Activated naive CD8-positive, alpha-beta T cell treated with anti-CD3 and anti-CD28 coated beads for 36 hours (primary cell): ENCODE results near the gene ID1. TPM values are rescaled to one million over a fixed set of nuclear protein-coding genes. Genes with fewer than 3 reads are reported as not detected.
"Not testable (repeated sequence)": the region's sequence is repeated elsewhere in the genome, so short reads cannot be mapped to it uniquely, and the experiment has no call there.

Source experiments
- DNase-seq: peaks from one replicate; pipeline ENCODE4 v3.0.0; 2021
- H3K27ac Mint-ChIP-seq: one replicate; pipeline ENCODE4 v1.8.0; 2022; ENCODE audit warnings: mild to moderate bottlenecking, moderate library complexity, mixed read lengths
- H3K27me3 Mint-ChIP-seq: one replicate; pipeline ENCODE4 v1.8.0; 2022; ENCODE audit warnings: mild to moderate bottlenecking, mixed read lengths
- H3K36me3 Mint-ChIP-seq: one replicate; pipeline ENCODE4 v1.8.0; 2021; ENCODE audit warnings: mild to moderate bottlenecking, mixed read lengths
- H3K4me1 Mint-ChIP-seq: one replicate; pipeline ENCODE4 v1.8.0; 2021; ENCODE audit warnings: mixed read lengths
- H3K4me3 Mint-ChIP-seq: one replicate; pipeline ENCODE4 v1.8.0; 2022; ENCODE audit warnings: mild to moderate bottlenecking, moderate library complexity, mixed read lengths
- H3K9me3 Mint-ChIP-seq: one replicate; pipeline ENCODE4 v1.8.0; 2022; ENCODE audit warnings: mixed read lengths
- total RNA-seq, 2 experiments: library from RNA; stranded (reverse); gene quantifications; one replicate each; pipeline ENCODE4 v1.2.3, GENCODE V29; 2021

The ID1 gene
- total RNA-seq, 2 experiments from 2014 or later, result 0.36 to 0.37 TPM

DNA sequence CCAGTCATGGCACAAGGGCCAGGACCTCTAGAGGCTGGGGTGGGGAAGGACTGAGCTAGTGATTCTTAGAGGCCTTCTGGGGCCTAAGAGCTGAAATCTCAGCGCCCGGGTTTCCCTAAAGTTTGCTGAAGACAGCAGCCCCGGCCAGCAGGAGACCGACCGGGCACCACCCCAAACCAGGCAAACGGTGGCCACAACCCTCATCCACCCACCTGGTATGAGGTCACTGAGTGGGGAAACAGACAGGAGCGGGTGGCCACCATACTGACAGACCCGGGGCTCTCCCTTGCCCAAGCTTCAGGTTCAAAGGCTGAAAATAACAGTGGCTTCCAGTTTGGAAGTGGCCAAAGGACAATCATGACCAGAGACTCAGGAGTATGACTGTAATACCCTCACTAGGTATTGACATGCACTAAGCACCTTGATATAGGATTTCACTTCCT lies 35.0 kb upstream of the ID1 start:
- DNase-seq, result no peak
- Mint-ChIP-seq H3K27me3 (no peaks in the 10 kb centered on the region), H3K27ac (no peak overlapping the region), H3K4me1 (peaks cover 40% of the 10 kb centered on the region), H3K4me3 (no peak overlapping the region), H3K9me3 (no peaks in the 10 kb centered on the region), H3K36me3 (peaks cover 5% of the 10 kb centered on the region)

- Mint-ChIP-seq H3K27ac (peak overlapping the region; percentile 16), H3K9me3 (no peaks in the 10 kb centered on the region), H3K36me3 (peaks cover 3% of the 10 kb centered on the region), H3K4me1 (peaks cover 38% of the 10 kb centered on the region), H3K27me3 (no peaks in the 10 kb centered on the region), H3K4me3 (no peak overlapping the region)
- no peak for DNase-seq
These were observed 34.1 kb upstream of the ID1 start for GRCh38 chr20:31570735-31571617.

DNA sequence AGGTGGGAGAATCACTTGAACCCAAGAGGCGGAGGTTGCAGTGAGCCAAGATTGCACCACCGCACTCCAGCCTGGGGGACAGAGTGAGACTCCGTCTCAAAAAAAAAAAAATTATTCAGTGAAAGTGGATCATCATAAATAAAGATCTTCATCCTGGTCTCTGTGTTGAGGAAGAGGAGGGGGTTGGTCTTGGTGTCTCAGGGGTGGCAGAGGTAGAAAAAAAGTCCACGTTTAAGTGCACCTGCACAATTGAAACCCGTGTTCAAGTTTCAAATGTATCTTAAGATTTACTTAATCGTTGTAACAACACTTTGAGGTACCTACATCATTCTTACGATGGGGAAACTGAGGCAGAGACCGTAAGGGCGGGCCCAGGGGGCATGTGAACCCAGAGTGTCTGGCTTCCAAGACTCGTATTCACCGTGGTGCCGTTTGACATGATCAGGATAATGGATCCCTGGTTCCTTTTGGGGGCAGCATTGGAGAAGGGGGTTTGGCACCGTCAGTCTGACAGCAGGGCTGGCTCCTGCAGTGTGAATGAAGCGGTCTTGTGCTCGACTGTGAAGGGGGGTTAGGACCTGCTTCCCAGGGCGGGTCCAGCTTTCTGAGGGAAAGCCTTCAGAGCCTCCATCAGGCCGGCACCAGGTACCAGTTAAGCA lies 32.9 kb upstream of the ID1 start:
- no peaks in the 10 kb centered on the region for H3K27me3 Mint-ChIP-seq

GRCh38 chr20:31572701-31573554 lies 32.2 kb upstream of the ID1 start:
- Mint-ChIP-seq H3K9me3 (no peaks in the 10 kb centered on the region), H3K4me1 (peaks cover 33% of the 10 kb centered on the region), H3K27ac (peak overlapping the region; percentile 85), H3K27me3 (no peaks in the 10 kb centered on the region), H3K36me3 (peaks cover 3% of the 10 kb centered on the region), H3K4me3 (peak overlapping the region; percentile 87)
- peak; percentile 89 for DNase-seq

More for the DNA sequence above, 32.9 kb upstream of the ID1 start:
- peak; percentile 17 for DNase-seq
- peaks cover 3% of the 10 kb centered on the region for H3K36me3 Mint-ChIP-seq
- peak overlapping the region; percentile 79 for H3K4me3 Mint-ChIP-seq
- H3K9me3 Mint-ChIP-seq, result no peaks in the 10 kb centered on the region
- peak overlapping the region; percentile 85 for H3K27ac Mint-ChIP-seq
- peaks cover 31% of the 10 kb centered on the region for H3K4me1 Mint-ChIP-seq

GRCh38 chr20:31573555-31574321 lies 31.4 kb upstream of the ID1 start:
- peak overlapping the region; percentile 87 for H3K4me3 Mint-ChIP-seq
- peak overlapping the region; percentile 77 for H3K27ac Mint-ChIP-seq
- peaks cover 33% of the 10 kb centered on the region for H3K4me1 Mint-ChIP-seq
- H3K36me3 Mint-ChIP-seq, result peaks cover 3% of the 10 kb centered on the region
- H3K9me3 Mint-ChIP-seq, result no peaks in the 10 kb centered on the region
- no peak for DNase-seq
- H3K27me3 Mint-ChIP-seq, result no peaks in the 10 kb centered on the region

DNA sequence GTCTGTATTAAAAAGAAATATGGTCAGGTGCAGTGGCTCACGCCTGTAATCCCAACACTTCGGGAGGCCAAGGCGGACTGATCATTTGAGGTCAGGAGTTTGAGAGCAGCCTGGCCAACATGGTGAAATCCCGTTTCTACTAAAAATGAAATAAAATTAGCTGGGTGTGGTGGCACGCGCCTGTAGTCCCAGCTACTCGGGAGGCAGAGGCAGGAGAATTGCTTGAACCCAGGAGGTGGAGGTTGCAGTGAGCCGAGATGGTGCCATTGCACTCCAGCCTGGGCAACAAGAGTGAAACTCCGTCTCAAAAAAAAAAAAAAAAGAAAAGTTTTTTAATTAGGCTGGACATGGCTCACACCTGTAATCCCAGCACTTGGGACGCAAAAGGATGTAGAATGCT lies 30.1 kb upstream of the ID1 start:
- not testable (repeated sequence) for H3K36me3 Mint-ChIP-seq, H3K27me3 Mint-ChIP-seq

DNA sequence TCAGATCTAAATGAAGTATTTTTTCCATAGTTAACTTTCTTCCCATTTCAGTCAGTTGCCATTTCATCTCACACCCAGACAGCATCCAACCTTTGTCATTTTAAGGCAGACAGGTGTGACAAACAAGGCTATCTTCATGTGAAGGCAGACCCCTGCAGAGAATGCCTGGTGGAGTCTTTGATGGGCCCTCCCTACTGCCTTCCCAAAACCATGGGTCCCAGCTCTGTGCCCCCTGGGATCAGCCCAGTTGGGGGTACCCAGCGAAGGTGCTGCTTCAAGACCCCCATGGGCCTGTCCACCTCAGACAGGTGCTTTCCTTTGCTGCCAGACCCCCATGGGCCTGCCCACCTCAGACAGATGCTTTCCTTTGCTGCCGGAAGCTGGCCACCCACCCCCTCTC lies 28.3 kb upstream of the ID1 start:
- no peak overlapping the region for H3K27ac Mint-ChIP-seq

More for the DNA sequence above, 30.1 kb upstream of the ID1 start:
- H3K4me3 Mint-ChIP-seq, DNase-seq, H3K27ac Mint-ChIP-seq, H3K9me3 Mint-ChIP-seq: not testable (repeated sequence)
- H3K4me1 Mint-ChIP-seq, result peaks cover 26% of the 10 kb centered on the region

GRCh38 chr20:31577194-31577593 lies 27.9 kb upstream of the ID1 start:
- no peak overlapping the region for H3K27ac Mint-ChIP-seq
- no peaks in the 10 kb centered on the region for H3K9me3 Mint-ChIP-seq
- DNase-seq, result no peak
- H3K4me1 Mint-ChIP-seq, result peaks cover 23% of the 10 kb centered on the region
- H3K36me3 Mint-ChIP-seq, result peaks cover 2% of the 10 kb centered on the region
- no peaks in the 10 kb centered on the region for H3K27me3 Mint-ChIP-seq
- no peak overlapping the region for H3K4me3 Mint-ChIP-seq

More for the DNA sequence above, 28.3 kb upstream of the ID1 start:
- no peak for DNase-seq
- Mint-ChIP-seq H3K4me3 (no peak overlapping the region), H3K36me3 (peaks cover 3% of the 10 kb centered on the region), H3K27me3 (no peaks in the 10 kb centered on the region), H3K9me3 (no peaks in the 10 kb centered on the region), H3K4me1 (peaks cover 26% of the 10 kb centered on the region)

- no peak overlapping the region for H3K27ac Mint-ChIP-seq
These were observed 26.5 kb upstream of the ID1 start for GRCh38 chr20:31578448-31579138.

GRCh38 chr20:31579245-31579644 lies 25.8 kb upstream of the ID1 start:
- Mint-ChIP-seq H3K4me1 (peaks cover 9% of the 10 kb centered on the region), H3K4me3 (no peak overlapping the region), H3K9me3 (no peaks in the 10 kb centered on the region), H3K27me3 (no peaks in the 10 kb centered on the region), H3K36me3 (no peaks in the 10 kb centered on the region), H3K27ac (no peak overlapping the region)
- no peak for DNase-seq

More at GRCh38 chr20:31578448-31579138, 26.5 kb upstream of the ID1 start:
- no peaks in the 10 kb centered on the region for H3K9me3 Mint-ChIP-seq
- DNase-seq, result no peak
- no peak overlapping the region for H3K4me3 Mint-ChIP-seq
- H3K4me1 Mint-ChIP-seq, result peaks cover 14% of the 10 kb centered on the region
- H3K36me3 Mint-ChIP-seq, result no peaks in the 10 kb centered on the region
- no peaks in the 10 kb centered on the region for H3K27me3 Mint-ChIP-seq

- not testable (repeated sequence) for H3K4me3 Mint-ChIP-seq, H3K9me3 Mint-ChIP-seq, DNase-seq, H3K27ac Mint-ChIP-seq, H3K36me3 Mint-ChIP-seq, H3K4me1 Mint-ChIP-seq, H3K27me3 Mint-ChIP-seq
These were observed 25.0 kb upstream of the ID1 start for GRCh38 chr20:31579941-31580651.

DNA sequence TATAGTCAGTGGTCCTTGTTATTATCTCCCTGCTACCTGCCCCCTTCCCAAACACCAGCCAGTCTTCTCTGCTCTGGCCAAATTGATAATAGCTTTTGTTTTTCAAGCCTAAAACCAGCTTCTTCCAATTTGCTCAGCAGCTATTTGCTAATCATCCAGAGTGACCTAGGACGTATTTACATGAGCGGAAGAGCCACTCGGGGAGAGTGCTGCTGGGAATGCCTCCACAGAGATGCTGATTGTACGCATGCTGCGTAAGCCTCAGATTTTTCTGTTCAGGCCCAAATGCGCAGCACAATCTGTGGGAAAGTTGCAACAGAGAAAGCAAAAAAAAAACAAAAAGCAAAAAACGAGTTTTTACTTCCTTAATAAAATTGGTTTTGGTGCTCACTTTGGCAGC lies 24.4 kb upstream of the ID1 start:
- no peak overlapping the region for H3K27ac Mint-ChIP-seq
- H3K36me3 Mint-ChIP-seq, result no peaks in the 10 kb centered on the region
- no peaks in the 10 kb centered on the region for H3K9me3 Mint-ChIP-seq
- DNase-seq, result no peak
- peaks cover 9% of the 10 kb centered on the region for H3K4me1 Mint-ChIP-seq
- H3K4me3 Mint-ChIP-seq, result no peak overlapping the region
- H3K27me3 Mint-ChIP-seq, result peaks cover 10% of the 10 kb centered on the region

GRCh38 chr20:31581391-31581790 lies 23.7 kb upstream of the ID1 start:
- Mint-ChIP-seq H3K4me1 (peaks cover 9% of the 10 kb centered on the region), H3K4me3 (no peak overlapping the region), H3K27ac (no peak overlapping the region), H3K36me3 (no peaks in the 10 kb centered on the region), H3K9me3 (no peaks in the 10 kb centered on the region), H3K27me3 (peaks cover 14% of the 10 kb centered on the region)
- no peak for DNase-seq
